Chondrocyte (in vitro differentiated cells): ENCODE results near the gene ZNF28. TPM values are rescaled to one million over a fixed set of nuclear protein-coding genes. Genes with fewer than 3 reads are reported as not detected.

Experiments used
- DNase-seq: peaks from one replicate; pipeline ENCODE4 v3.0.0; 2021; ENCODE audit warnings: mixed read lengths, low spot score
- H3K27ac Mint-ChIP-seq: one replicate; pipeline ENCODE4 v1.8.0; 2021; ENCODE audit warnings: mild to moderate bottlenecking, moderate library complexity, mixed read lengths; ENCODE audit not compliant: unreplicated experiment
- H3K27me3 Mint-ChIP-seq: 2 replicates; pipeline ENCODE4 v1.8.0; 2021; ENCODE audit warnings: low read depth, mixed read lengths
- H3K36me3 Mint-ChIP-seq: 2 replicates; pipeline ENCODE4 v1.8.0; 2021; ENCODE audit warnings: low read depth, mixed read lengths
- H3K4me1 Mint-ChIP-seq: 2 replicates; pipeline ENCODE4 v1.8.0; 2021; ENCODE audit warnings: low read depth, mild to moderate bottlenecking, mixed read lengths
- H3K4me3 Mint-ChIP-seq: one replicate; pipeline ENCODE4 v1.8.0; 2021; ENCODE audit warnings: mild to moderate bottlenecking, moderate library complexity, mixed read lengths; ENCODE audit not compliant: unreplicated experiment
- H3K9me3 Mint-ChIP-seq: 2 replicates; pipeline ENCODE4 v1.8.0; 2021; ENCODE audit warnings: low read depth, mixed read lengths
- total RNA-seq: library from RNA; stranded (reverse); gene quantifications from 3 replicates; pipeline ENCODE4 v1.2.1, GENCODE V29; 2021
- TF ChIP-seq, protein P1 (sequence below): fragments of 200-600 bp; sonication (generic); IDR thresholded peaks from 2 replicates; pipeline ENCODE4 v1.5.0; 2021; ENCODE audit warnings: antibody characterized with exemption, mild to moderate bottlenecking, moderate library complexity

The ZNF28 gene
- total RNA-seq, 1 donor from 2014 or later: 16.7 TPM

DNA sequence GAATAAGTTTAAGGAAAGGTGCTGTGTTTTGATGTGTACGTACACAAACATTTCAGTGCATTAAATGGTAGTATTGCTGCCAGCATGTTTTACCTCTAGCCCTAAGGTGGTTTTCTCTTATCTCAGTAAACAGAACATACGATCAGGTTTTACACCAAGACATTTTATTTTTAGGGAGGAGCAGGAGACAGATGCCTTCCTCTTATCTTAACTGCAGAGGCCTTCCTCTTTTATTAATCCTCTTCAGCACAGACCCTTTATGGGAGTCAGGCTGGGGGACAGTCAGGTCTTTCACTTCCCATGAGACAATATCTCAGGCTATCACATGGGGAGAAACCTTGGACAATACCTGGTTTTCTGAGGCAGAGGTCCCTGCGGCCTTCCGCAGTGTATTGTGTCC is 71.7 kb downstream of the ZNF28 start:
- H3K9me3 Mint-ChIP-seq: peaks cover 2% of the 10 kb centered on the region

GRCh38 chr19:52748336-52748950 is 73.0 kb downstream of the ZNF28 start:
- DNase-seq: no peak
- H3K27ac Mint-ChIP-seq: no peak overlapping the region
- H3K4me1 Mint-ChIP-seq: no peaks in the 10 kb centered on the region
- no peaks in the 10 kb centered on the region for H3K27me3 Mint-ChIP-seq
- H3K4me3 Mint-ChIP-seq: no peak overlapping the region
- H3K9me3 Mint-ChIP-seq: no peaks in the 10 kb centered on the region
- H3K36me3 Mint-ChIP-seq: no peaks in the 10 kb centered on the region
- TF ChIP-seq, protein P1, sequence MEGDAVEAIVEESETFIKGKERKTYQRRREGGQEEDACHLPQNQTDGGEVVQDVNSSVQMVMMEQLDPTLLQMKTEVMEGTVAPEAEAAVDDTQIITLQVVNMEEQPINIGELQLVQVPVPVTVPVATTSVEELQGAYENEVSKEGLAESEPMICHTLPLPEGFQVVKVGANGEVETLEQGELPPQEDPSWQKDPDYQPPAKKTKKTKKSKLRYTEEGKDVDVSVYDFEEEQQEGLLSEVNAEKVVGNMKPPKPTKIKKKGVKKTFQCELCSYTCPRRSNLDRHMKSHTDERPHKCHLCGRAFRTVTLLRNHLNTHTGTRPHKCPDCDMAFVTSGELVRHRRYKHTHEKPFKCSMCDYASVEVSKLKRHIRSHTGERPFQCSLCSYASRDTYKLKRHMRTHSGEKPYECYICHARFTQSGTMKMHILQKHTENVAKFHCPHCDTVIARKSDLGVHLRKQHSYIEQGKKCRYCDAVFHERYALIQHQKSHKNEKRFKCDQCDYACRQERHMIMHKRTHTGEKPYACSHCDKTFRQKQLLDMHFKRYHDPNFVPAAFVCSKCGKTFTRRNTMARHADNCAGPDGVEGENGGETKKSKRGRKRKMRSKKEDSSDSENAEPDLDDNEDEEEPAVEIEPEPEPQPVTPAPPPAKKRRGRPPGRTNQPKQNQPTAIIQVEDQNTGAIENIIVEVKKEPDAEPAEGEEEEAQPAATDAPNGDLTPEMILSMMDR: peak; percentile 85

More for the DNA sequence above, 71.7 kb downstream of the ZNF28 start:
- DNase-seq: no peak
- no peak overlapping the region for H3K4me3 Mint-ChIP-seq
- H3K27ac Mint-ChIP-seq: no peak overlapping the region
- TF ChIP-seq, protein P1: no peak
- no peaks in the 10 kb centered on the region for H3K27me3 Mint-ChIP-seq
- H3K4me1 Mint-ChIP-seq: no peaks in the 10 kb centered on the region
- no peaks in the 10 kb centered on the region for H3K36me3 Mint-ChIP-seq

Other genes with a start within 250 kb of the ZNF28 start
- 37.8 to 56.5 TPM (median 38.6 TPM) in 3 replicates for gene ZNF83, start 183.3 kb downstream of the ZNF28 start, total RNA-seq
- 16.3 to 24.5 TPM (median 18.4 TPM) in 3 replicates for gene ZNF611, start 86.6 kb downstream of the ZNF28 start, total RNA-seq
- gene ZNF600, start 34.8 kb downstream of the ZNF28 start, total RNA-seq: 7.2 to 8.3 TPM (median 7.8 TPM) in 3 replicates
- 11.5 to 20.0 TPM (median 16.7 TPM) in 3 replicates for gene ZNF468, start 36.0 kb upstream of the ZNF28 start, total RNA-seq
- gene ZNF320, start 76.0 kb upstream of the ZNF28 start, total RNA-seq: 15.6 to 19.8 TPM (median 16.0 TPM) in 3 replicates
- gene ZNF888, start 101.8 kb upstream of the ZNF28 start, total RNA-seq: 4.4 to 5.4 TPM (median 5.0 TPM) in 3 replicates
- gene ZNF816, start 141.2 kb upstream of the ZNF28 start, total RNA-seq: 8.2 to 9.3 TPM (median 8.7 TPM) in 3 replicates
- gene ERVV-1, start 192.3 kb upstream of the ZNF28 start, total RNA-seq: not detected in 3 replicates
- gene ERVV-2, start 223.1 kb upstream of the ZNF28 start, total RNA-seq: not detected in 3 replicates